Ovary (tissue), 3 donors: ENCODE data around the gene CSTA.

Source experiments
- EP300 ChIP-seq: sonication (generic); formaldehyde crosslinking; IDR thresholded peaks from one replicate; pipeline ENCODE4 v1.6.1; 2017; ENCODE audit warnings: antibody characterized with exemption
- POLR2A ChIP-seq: fragments of 450-650 bp; IDR thresholded peaks from one replicate; pipeline ENCODE4 v1.6.1; 2017; ENCODE audit warnings: antibody characterized with exemption, mild to moderate bottlenecking, moderate library complexity
- TF ChIP-seq, protein P1 (sequence below), 3 donors: fragments of 450-650 bp in 2 of 3; fragments of 200-600 bp in 1 of 3; IDR thresholded peaks; one replicate each; pipeline versions ENCODE4 v1.5.1 to v1.8.0; 2016 to 2022; ENCODE audit warnings: antibody characterized with exemption in 3 of 3, mild to moderate bottlenecking in 1 of 3
- donor health status: DM: no; HTN: no; CAD: no.

DNA sequence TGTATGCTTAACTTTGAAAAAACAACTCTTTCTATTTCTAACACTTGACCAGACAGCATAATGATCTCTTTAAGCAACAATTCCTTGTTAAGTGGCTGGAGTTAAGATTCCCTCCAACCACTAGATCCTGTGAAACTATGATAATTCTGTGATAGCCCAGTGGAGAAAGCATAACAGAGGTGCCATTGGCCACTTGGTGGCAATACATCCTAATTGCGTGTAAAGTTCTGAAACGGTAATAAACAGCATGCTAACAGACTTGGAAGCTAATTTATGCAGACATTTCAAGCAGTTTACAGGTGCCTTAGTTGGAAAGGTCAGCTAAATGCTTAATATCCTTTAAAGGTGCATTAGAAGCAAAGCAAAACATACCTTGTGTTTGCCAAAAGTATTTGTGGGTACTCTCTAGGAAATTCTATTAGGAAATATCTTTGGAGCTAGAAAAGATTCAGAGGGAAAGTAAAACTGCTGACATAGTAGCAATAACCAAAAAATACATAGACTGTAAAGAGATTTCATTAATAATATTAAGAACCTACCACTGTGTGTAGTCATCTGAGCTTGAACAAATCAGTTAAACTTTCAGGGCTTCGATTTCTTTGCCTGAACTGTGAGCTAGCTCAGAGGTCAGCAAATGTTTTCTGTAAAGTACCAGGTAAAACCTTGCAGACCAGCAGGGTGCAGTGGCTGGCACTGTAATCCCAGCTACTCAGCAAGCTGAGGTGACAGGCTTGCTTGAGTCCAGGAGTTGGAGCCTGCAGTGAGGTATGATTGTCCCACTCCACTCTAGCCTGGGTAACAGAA is 19.0 kb upstream of the CSTA start:
- TF ChIP-seq, protein P1, sequence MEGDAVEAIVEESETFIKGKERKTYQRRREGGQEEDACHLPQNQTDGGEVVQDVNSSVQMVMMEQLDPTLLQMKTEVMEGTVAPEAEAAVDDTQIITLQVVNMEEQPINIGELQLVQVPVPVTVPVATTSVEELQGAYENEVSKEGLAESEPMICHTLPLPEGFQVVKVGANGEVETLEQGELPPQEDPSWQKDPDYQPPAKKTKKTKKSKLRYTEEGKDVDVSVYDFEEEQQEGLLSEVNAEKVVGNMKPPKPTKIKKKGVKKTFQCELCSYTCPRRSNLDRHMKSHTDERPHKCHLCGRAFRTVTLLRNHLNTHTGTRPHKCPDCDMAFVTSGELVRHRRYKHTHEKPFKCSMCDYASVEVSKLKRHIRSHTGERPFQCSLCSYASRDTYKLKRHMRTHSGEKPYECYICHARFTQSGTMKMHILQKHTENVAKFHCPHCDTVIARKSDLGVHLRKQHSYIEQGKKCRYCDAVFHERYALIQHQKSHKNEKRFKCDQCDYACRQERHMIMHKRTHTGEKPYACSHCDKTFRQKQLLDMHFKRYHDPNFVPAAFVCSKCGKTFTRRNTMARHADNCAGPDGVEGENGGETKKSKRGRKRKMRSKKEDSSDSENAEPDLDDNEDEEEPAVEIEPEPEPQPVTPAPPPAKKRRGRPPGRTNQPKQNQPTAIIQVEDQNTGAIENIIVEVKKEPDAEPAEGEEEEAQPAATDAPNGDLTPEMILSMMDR (IDR thresholded peaks at IDR 0.05) = no peak
- TF ChIP-seq POLR2A (no peak), EP300 (no peak)
